Left renal pelvis (tissue), 4 donors: ENCODE results near the gene GTPBP4. TPM values are rescaled to one million over a fixed set of nuclear protein-coding genes. Genes with fewer than 3 reads are reported as not detected.

Experiments
- DNase-seq, 4 donors: peaks; one replicate each; pipeline ENCODE4 v3.0.0-alpha.2; 2013; ENCODE audit warnings: low read depth in 4 of 4, low spot score in 3 of 4
- polyA plus RNA-seq, 4 donors: library from polyadenylated mRNA; unstranded; fragments of 120-200 nt; gene quantifications; one replicate each; pipeline ENCODE4 v1.2.1, GENCODE V29; 2013; ENCODE audit not compliant: insufficient read length in 4 of 4

GTPBP4 gene
- 10 to 100 TPM; 48.1 to 72.3 (median 66.2) TPM for polyA plus RNA-seq

DNA sequence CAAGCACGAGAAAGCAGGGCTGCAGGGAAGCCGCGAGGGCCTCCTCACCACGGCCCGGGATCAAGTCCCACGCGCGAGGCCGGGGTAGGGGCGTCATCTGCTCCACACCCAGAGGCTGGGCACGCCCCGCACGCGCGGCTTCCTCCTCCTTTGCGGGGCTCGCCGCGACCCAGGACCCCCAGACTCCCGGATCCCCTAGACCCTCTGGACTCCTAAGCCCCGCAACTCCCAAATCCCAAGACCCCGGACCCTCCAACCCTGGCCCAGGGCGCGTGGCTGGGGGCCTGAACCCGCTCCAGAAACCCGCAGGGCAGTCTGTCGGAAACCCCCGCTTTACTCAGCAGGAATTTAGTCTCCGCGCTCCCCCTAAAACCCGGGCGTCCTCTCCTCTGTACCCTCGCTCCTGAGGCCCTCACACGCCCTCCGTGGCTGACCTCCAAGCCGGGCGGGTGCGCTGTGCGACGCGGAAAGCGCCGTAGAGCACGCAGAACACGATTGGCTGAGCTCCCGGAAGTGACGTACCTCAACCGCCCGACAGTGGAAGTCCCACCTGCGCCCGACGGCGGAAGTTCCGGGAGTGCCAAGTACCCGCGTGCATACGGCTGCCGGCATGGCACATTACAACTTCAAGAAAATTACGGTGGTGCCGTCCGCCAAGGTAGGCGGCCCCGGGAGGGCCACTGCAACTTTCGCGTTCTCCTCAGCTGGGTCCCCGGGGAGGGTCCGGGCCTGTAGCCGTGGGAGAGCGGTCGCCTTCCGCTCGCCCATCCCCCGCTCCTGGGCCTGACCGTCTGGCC lies at the start of gene GTPBP4:
GTPBP4 (plus strand) TSS at position 565 of the 797 bp plus-strand sequence; CDS start at position 611, 46 bp downstream.
- peak; percentile 92 to 95 (median 94) for DNase-seq

DNA sequence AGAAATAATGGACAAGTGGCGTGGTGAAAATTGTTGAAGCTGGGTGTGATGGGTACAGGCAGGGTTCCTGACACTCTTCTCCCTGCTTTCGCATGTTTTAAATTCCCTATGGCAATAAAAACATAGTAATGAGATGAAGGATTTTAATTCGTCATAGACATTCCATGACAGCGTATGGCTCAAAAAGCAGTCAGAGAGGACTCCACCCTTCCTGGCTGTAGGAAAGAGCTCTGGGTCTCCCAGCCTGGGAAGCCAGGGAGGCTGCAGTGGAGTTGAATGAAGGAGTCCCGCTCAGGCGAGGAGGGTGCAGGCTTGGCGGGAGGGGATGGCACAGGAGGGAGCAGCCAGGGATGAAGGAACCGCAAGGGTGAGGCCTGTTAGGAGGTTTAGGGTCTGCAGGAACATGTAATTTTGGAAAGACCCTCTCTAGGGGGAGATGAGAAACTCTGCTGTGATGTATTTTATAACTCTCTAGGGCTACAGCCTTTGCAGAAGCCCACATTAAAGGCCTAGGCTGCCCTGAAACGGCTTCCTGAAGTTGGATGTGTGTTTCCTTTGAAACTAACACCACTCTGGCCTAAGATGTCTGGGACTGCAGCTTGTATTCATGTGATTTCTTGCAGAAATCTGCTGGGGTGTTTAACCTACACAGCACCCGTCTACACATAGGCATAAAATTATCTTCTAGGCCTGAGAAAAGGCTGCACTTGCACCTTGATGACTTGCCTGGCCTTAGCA lies 49.1 kb upstream of the GTPBP4 start:
- DNase-seq, result no peak

DNA sequence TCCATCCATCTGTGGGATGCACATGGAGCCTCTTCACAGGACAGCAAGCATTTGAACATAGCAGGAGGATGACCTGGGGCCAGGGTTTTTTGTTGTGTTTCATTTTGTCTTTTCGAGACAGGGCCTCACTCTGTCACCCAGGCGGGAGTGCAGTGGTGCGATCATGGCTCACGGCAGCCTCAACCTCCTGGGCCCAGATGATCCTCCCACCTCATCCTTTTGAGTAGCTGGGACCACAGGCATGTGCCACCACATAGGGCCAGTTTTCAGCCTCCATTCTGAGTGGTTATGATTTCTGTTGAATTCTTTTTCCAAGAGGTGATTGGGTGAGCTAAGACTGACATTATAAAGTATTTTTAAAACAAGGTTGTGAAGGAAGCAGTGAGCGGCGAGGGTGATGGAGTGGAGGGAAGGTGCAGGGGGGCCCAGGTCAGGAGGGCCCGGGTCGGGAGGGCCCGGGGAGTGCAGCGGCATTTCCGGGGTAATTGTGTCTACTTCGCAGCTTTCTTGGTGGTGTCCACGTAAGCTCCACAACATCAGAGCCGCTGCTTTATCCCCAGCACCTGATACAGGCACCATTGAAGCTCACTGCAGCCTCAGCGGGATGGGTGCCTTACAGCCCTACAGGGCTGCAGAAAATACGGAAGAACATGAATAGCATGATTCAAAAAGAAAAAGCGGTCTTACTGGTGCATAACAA lies 44.8 kb upstream of the GTPBP4 start:
- no peak for DNase-seq

DNA sequence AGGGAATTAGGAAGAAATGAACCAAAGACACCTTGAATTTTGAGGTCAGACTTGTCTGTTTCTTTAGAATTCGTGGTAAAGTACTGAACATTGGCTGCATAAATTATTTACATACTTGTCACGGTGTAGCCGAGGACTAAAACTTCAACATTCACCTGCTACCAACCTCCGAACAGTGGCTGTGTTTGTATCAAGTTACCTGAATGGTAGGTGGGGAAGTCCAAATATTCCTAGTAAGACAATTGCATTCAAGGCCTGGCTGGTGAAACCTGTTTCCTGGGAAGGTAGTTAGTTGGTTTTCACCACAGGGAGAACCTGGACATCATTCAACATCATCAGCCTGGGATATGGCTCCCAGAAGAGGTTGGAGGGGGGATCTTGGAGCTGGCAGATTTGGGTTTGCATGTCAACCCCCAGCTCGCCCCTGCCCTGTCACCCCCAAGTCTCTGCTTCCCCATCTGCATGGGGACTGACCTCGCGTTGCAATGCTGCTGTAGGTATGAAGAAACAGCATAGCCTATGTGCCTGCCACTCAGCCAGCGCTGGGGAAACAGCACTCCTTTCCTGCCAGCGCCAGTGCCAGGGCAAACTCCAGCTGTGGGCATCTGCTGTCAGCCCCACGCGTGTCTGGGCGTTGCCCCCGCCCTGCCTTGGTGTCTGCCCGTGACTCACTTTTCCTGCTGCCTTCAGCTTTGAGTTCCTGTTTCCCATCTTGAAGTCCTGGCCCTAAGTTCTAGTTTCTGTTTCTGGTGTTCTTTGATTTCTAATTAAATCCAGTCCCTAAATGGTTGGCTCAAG lies 44.0 kb upstream of the GTPBP4 start:
- DNase-seq, result no peak

DNA sequence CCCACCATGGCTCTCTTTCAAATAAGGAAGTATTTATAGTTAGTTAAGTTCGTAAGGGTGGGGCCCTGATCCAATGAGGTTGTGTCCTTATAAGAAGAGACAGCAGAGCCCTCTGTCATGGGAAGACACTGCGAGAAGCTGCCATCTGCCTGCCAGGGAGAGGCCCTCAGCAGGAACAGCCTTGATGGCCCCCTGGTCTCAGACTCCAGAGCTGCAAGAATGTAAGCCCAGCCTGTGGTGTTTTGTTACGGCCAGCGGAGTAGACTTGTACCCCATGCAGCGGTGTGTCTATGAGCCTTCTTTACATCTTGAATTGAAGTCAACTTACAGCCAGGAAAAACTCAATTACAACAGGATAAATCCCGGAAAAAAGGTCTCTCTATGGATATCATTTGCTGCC lies 42.5 kb upstream of the GTPBP4 start:
- no peak for DNase-seq

DNA sequence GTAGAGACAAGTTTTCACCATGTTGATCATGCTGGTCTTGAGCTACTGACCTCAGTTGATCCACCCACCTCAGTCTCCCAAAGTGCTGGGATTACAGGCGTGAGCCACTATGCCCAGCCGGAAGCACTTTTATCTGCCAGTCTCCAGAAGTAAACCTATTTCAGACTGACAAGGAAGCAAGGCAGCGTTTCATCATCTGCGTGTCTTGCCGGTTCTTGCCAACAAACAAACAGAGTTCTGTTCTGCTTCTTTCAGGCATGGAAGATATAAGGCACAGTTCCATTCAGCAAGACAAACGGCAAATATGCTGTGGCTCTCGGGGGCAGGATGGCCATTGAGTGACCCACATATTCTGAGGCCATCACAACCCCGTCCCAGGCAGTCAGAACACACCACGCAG lies 41.2 kb upstream of the GTPBP4 start:
- no peak for DNase-seq

DNA sequence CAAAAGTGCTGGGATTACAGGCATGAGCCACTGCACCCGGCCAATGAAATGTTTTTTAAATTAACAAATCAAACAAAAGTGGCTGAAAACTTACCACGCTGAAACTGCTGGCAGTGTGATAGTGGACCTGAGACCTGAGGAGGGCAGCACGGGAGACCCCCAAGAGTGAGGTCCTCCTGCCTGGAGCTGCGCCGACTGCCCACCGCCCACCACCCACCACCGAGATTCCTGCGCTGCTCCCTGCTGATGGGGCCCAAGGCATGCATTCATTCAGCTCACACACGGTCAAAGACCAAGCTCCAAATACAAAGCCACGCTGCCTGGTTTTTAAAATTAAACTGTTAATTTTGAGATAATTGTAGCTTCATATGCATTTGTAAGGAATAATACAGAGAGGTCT lies 40.4 kb upstream of the GTPBP4 start:
- no peak for DNase-seq

DNA sequence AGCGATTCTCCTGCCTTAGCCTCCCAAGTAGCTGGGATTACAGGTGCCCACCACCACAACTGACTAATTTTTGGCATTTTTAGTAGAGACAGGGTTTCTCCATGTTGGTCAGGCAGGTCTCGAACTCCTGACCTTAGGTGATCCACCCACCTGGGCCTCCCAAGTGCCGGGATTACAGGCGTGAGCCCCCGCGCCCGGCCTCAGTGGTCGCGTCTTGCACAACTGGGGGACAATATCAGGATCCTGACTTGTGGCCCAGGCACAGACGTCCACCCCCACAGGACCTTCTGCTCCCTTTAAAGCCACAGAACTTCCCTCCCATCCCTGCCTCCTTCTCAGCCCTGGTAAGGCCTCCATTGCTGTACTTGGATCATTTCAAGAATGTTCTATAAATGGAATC lies 39.9 kb upstream of the GTPBP4 start:
- no peak for DNase-seq

DNA sequence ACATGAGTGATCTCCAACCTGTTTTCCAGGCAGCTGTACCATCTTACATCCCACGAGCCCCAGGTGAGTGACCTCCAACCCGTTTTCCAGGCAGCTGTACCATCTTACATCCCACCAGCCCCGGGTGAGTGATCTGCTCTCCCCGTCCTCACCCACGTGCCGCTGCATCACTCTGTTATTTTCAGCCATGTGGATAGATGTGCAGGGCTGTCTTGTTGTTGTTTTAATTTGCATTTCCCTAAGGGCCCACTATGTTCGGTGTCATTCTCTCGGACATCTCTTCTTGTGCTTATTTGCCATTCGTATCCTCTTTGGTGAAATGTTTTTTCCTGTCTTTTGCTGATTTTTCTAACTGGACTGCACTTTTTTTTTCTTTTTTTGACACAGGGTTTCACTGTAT lies 38.8 kb upstream of the GTPBP4 start:
- DNase-seq, result no peak

DNA sequence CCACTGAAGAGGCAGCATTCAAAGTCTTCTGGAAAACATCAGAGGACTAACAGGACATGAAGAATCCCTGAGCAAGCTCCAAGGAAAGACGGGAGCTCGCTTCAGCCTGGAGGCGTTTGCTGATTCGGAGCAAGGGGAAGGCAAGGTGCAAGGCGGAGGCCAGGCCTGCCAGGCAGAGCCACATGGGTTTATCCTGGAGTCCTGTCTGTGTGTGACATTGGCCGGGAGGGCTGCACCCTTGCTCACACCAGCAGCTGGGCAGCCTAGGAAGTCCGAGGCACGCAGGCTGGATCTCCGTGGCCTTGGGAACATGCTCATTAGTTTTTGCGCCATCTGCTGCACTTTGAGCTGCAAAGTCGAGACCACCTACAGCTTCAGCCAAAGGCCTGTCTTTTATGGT lies 34.4 kb upstream of the GTPBP4 start:
- no peak for DNase-seq

DNA sequence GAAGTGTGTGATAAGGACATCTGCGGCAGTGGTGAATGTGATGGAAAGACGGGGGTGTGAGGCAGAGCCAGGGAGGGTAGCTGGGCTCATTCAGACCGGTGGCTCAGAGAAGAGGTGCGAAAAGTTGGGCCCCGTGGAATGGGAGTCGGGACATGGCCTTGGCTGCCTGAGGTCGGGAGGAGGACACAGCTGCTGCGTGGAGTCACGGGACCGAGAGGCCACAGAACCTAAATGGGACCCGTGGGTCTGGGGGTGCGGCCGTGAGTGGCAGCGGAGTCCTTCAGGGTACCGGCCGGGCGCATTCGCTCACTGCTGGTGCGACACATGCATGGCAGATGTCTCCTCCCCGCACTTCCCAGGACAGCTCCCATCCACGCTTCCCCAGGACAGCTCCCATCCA lies 33.8 kb upstream of the GTPBP4 start:
- no peak for DNase-seq

DNA sequence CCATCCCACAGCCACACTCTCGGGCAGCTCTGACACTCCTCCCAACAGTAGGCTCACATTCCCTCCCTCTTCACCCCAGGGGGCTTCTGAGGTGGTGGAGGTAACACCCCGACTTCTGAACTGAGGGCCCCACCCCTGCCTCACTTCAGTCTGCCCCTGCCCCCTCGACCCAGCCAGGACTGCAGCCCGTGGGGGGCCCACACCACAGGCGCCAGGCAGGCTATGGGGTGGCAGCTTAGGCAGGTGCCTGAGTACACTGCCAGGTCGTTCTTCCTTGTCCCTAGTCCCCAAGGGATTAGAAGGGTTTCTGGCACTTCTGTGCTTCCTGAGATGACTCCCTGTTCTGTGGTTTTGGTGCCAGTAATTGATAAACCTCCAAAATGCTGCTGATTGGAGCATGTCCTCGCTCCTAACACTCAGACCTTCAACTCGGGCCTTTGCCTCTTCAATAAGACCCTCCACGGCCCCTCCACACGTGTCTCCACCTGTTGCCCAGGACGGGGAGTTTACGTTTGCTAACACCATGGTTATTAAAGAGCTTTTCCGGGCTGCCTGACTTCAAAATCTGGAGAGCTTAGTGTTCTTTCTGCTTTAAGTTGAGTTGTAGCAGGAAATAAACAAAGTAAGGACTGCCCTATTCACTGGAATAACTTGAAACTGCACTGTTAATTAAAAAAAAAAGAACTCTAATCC lies 33.0 kb upstream of the GTPBP4 start:
- no peak for DNase-seq

DNA sequence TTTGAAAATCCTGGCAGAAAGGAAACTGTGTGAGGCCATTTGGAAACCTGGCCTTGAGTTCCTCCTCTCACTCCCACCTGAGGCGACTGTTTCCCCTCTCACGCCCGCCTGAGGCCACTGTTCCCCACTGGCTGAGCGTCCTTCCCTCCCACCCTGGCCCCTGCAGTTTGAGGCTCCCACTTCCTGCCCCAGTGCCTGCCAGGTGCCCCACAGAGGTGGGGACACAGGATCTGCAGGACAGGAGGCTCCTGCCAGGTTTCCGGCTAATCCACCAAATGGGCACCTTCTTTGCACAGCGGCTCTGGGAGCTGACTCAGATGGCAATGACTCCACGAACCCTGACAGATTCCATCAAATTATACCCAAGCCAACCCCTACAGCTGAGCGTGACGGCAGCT lies 32.4 kb upstream of the GTPBP4 start:
- DNase-seq, result no peak

DNA sequence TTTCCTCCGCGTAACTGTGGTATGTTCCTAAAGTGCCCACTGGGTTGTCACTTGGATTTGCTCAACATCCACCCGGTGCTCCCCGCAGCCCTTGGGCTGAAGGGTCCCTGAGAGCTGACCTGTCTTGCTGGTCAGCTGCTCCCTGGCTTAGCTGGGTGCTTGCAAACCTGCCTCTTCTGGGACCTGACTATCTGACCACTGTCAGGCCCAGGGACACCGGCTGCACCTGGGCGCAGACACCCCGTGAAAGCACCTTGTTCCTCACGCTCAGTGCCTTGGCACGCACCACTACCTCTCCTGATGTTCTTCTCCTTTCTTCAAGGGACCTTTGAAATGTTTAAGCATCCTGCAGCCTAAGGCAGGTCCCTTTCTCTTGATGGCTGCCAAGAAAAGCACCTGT lies 30.1 kb upstream of the GTPBP4 start:
- no peak for DNase-seq

DNA sequence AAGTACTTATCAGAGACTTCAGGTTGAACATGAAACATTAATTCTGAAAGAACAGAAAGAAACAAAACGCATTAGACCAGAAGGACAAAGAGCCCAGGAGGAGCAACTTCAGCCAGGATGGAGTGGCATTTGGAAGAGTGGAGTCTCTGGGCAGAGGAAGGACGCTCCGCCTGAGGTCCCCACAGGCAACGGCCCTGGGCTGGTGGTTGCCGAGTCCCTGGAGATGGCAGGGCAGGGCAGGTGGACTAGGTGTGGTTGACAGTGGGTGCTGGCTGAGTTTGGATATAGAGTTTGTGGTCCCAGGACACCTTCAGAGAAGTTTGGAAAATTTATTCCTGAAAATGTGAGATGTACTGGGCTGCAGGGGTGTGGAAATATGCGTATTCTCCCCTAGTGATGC lies 29.4 kb upstream of the GTPBP4 start:
- DNase-seq, result no peak

DNA sequence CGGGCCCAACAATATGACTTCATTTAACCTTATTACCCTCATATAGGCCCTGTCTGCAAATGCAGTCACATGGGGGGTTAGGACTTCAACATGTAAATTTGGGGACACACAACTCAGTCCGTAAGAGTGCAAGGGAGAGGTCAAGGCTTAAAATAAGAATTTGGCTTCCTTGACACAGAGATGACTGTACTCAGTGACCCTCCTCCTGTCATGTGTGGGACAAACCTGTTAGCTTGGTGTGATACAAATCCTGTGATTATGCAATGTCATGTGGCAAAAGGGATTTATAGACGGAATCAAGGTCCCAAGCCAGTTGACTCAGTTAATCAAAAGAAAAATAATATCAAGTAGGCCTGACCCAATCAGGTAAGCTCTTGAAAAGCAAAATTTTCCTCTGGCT lies 25.9 kb upstream of the GTPBP4 start:
- DNase-seq, result no peak

DNA sequence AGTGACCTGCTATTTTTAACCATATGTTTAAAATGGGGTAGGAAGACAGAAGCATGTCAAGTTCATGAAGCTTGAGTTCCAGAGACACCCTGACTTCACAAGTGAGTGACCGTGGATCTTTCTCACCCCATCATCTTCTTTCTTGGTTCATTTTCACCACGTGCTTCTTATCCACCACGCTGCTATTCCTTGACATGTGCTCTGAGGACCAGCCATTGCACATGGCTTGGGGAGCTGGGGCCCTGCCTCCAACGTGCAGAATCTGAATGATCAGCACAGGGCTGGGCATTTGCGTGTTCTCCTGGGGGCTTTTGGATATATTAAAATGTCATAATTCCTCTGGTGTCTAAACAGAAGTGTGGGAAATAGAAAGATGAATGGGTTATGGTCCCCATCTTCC lies 25.0 kb upstream of the GTPBP4 start:
- no peak for DNase-seq

DNA sequence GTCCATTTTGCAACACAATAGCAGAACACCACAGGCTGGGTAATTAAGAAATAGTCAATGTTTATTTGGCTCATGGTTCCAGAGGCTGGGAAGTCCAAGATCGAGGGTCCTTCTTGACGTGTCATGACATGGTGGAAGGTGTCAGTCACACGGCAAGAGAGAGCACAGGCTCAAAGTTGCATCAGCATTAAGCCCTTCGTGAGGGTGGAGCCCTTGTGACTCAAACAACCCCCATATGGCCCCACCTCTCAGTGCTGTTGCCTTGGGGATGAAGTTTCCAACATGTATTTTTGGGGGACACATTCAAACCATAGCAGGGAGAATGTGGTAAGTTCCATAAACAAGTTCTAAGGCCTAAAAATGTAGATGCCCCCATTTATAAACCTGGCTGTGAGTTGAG lies 24.6 kb upstream of the GTPBP4 start:
- no peak for DNase-seq

DNA sequence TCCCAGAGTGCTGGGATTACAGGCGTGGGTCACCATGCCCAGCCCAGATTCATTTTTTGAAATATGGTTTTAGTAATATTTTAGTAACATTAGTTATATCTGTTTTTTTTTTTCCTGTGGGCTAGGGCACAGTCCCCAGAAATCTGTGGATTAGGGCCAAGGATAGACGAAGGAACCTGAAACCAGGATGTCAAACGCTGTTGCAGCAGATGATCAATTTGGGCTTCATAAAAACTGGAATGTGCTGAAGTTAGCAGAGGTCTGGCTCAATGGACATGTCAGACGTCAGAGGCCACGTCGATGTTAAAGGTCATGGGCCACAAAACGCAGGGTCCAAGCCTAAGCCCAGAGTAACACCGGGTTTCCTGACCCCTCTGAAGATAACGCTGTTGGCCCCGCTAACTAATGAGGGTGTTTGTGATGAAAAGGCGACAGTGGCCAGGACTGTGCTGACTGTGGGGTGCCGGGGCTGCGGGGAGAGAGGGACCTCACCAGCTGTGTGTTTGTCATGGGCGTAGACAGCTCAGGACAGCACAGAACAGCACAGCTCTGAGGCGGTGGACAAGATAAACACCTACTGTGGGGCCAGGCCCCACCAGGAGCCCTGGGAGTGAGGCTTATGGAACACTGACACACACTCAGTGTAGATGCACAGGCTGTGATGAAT lies 23.8 kb upstream of the GTPBP4 start:
- DNase-seq, result no peak

DNA sequence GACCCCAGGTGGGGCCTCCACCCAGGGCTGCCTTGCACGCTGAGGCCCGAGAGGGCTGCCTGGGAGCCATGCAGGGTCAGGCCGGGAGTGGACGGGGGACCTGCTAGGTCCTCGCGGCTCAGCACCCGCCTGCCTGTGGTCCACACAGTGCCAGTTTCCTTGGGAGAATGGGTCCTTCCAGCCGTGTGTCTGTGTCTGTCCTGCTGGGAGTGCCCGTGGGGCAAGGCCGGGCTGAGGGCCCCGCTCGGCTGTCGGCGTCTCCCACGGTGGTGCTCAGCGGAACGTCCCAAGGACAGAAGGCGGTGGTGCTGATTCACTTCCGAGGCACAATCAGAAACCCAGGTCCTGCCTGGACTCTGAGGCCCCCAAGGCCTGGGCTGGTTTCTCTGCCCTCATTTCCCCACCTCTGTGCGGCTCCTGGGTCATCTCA lies 23.2 kb upstream of the GTPBP4 start:
- no peak for DNase-seq
